Adrenal gland (tissue), 12 donors: ENCODE measurements around the gene ZNF836. TPM values are rescaled to one million over a fixed set of nuclear protein-coding genes. Genes with fewer than 3 reads are reported as not detected.

Experiments used
- DNase-seq, 7 donors: peaks; one replicate each; pipeline ENCODE4 v3.0.0-alpha.2; 2019 to 2020
- H3K27ac ChIP-seq, 5 donors: fragments of 200-600 bp; sonication (generic) in 4 of 5; 1 replicate in 3 of 5; 2 replicates in 2 of 5; pipeline versions ENCODE4 v1.5.1 to v1.8.0; 2016 to 2020; ENCODE audit warnings: mild to moderate bottlenecking in 1 of 5
- H3K27me3 ChIP-seq: fragments of 200-600 bp; 2 replicates; pipeline ENCODE4 v1.8.0; 2021
- H3K36me3 ChIP-seq, 2 donors: fragments of 200-600 bp; replicated peaks in 1 of 2; 1 replicate in 1 of 2; 2 replicates in 1 of 2; pipeline versions ENCODE4 v1.5.1 to v1.8.0; 2018 to 2022
- H3K4me1 ChIP-seq, 2 donors: fragments of 200-600 bp; replicated peaks in 1 of 2; 1 replicate in 1 of 2; 2 replicates in 1 of 2; pipeline versions ENCODE4 v1.5.1 to v1.8.0; 2018 to 2021
- H3K4me3 ChIP-seq, 4 donors: fragments of 200-600 bp; sonication (generic) in 3 of 4; one replicate each; pipeline ENCODE4 v1.5.1; 2016 to 2018
- H3K9me3 ChIP-seq, 3 donors: fragments of 200-600 bp; sonication (generic) in 1 of 3; replicated peaks in 1 of 3; 1 replicate in 2 of 3; 2 replicates in 1 of 3; pipeline versions ENCODE4 v1.5.1 to v1.8.0; 2016 to 2021
- POLR2A ChIP-seq, 2 donors: fragments of 450-650 bp; IDR thresholded peaks; one replicate each; pipeline ENCODE4 v1.6.1; 2017; ENCODE audit warnings: antibody characterized with exemption in 2 of 2, mild to moderate bottlenecking in 2 of 2, moderate library complexity in 1 of 2
- WGBS, 4 donors: extraction: QIAGEN DNeasy Blood & Tissue Kit in 2 of 4; methylation state at CpG; one replicate each; pipeline versions ENCODE4 v1.1.5 to v1.1.7; 2013 to 2017; 5-methylcytosine and 5-hydroxymethylcytosine counted together
- intact Hi-C, 2 donors: fragments of 100-400 bp; cut with DNase I; formaldehyde crosslinking; loops; one replicate each; pipeline versions ENCODE4 v1.14.1 to v1.15.0; 2022 to 2023
- polyA plus RNA-seq, 3 donors: library from polyadenylated mRNA; stranded (reverse); fragments of 200-250 nt in 2 of 3; fragments of 350-450 nt in 1 of 3; fragmentation: Illumina TruSeq in 1 of 3; extraction: RNeasy Lipid Tissue Mini Kit (QIAGEN cat#74804) in 1 of 3; gene quantifications; one replicate each; pipeline ENCODE4 v1.2.3, GENCODE V29; 2013 to 2014
- total RNA-seq, 9 donors: library from RNA; depleted of rRNA in 4 of 9; stranded (reverse); fragments of >200 nt in 4 of 9; fragments of 120-200 nt in 1 of 9; fragmentation: NEBNext Ultra II Directional in 1 of 9; extraction: Animal tissue kit (Norgen Biotek cat#: 25700) in 1 of 9; gene quantifications; one replicate each; pipeline versions ENCODE4 v1.1.0 to v1.2.4, GENCODE V29; 2013 to 2023
- TF ChIP-seq, protein P1 (sequence below), 6 experiments: fragments of 450-650 bp in 4 of 6; fragments of 200-600 bp in 2 of 6; sonication (generic) in 1 of 6; IDR thresholded peaks; 1 replicate in 5 of 6; 2 replicates in 1 of 6; pipeline versions ENCODE4 v1.5.1 to v1.8.0; 2016 to 2021; ENCODE audit warnings: antibody characterized with exemption in 6 of 6, mild to moderate bottlenecking in 2 of 6, moderate library complexity in 1 of 6
- donor health status: healthy with polysubstance abuse.
- donor health status: Bipolar disorder and iron deficiency.
- donor health status: DM: yes; HTN: yes; CAD: no.
- donor health status: DM: no; HTN: no; CAD: no.
- donor health status: DM: no; HTN: no; CAD: no.
- donor health status: DM: yes; HTN: yes; CAD: no.

The ZNF836 gene
- total and polyA plus RNA-seq, 12 donors: 7.4 to 180 (median 29.2) TPM

DNA sequence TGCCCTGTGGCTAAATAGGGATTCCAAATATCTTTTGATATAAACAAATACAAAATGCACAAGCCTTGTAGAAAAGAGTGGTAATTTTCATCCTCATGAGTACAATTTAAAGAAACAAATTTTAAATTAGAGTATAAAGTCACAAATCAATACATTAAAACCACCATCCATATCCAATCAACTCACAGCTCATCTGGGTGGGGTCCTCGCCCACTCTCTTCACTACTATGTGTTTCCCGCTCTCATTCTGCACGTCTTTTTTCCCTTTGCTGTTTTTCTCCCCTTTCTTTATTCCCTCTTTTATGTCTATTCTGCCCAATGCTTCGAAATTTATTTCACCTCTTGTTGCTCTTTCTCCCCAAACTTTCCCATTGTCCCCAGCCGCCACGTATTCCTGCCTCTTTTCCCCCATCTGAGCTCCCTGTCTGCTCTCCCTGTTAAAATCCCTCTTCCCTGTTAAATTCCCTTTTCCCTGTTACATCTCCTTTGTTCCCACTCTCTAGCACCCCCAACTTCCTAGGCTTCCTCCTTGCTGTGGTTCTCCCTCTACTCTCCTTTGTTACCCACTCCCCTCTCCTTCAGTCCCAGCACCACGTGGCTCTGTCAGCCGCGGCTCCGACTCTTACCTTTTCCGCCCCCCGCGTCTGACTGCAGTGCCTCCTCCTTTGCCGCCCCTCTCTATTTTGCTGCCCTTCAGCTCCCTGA, 33.0 kb downstream of the ZNF836 start:
- DNase-seq: peak in 6 of 7 donors; percentile 27 to 55 (median 30)
- intact Hi-C loops: loop anchor here (2.0 to 5.0 kb wide), 3 partner anchors 49 to 100 kb away; no protein-coding TSS in a partner anchor
- Histone ChIP-seq H3K36me3 (no peaks in the 10 kb centered on the region), H3K27me3 (no peaks in the 10 kb centered on the region), H3K27ac (peak overlapping the region; percentile 61 to 99 (median 97)), H3K4me1 (peaks cover 0 to 21% of the 10 kb centered on the region in 2 donors), H3K9me3 (no peaks in the 10 kb centered on the region), H3K4me3 (peak overlapping the region in 3 of 4 donors; percentile 78 to 96 (median 84))
- 7 to 10% (median 10%) methylated on average over 14 of the region's 14 CpGs for WGBS, 4 donors
- TF ChIP-seq, protein P1, sequence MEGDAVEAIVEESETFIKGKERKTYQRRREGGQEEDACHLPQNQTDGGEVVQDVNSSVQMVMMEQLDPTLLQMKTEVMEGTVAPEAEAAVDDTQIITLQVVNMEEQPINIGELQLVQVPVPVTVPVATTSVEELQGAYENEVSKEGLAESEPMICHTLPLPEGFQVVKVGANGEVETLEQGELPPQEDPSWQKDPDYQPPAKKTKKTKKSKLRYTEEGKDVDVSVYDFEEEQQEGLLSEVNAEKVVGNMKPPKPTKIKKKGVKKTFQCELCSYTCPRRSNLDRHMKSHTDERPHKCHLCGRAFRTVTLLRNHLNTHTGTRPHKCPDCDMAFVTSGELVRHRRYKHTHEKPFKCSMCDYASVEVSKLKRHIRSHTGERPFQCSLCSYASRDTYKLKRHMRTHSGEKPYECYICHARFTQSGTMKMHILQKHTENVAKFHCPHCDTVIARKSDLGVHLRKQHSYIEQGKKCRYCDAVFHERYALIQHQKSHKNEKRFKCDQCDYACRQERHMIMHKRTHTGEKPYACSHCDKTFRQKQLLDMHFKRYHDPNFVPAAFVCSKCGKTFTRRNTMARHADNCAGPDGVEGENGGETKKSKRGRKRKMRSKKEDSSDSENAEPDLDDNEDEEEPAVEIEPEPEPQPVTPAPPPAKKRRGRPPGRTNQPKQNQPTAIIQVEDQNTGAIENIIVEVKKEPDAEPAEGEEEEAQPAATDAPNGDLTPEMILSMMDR (IDR thresholded peaks at IDR 0.05): no peak
- no peak for TF ChIP-seq POLR2A (IDR thresholded peaks at IDR 0.05)

DNA sequence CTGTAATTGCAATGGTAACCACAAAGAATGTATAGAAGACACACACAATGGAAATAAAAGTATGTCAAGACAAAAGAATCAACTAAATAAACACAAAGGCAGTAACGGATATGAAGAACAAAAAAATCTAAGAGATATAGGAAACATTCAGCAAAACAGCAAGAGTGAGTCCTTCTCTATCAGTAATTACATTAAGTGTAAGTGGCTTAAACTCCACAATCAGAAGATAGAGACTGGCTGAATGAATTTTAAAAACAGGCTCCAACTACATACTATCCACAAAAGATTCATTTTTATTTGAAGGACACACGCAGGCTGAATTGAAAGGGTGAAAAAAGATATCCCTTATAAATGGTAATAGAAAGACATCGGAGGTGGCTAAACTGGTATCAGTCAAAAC, 51.1 kb downstream of the ZNF836 start:
- H3K9me3 ChIP-seq: peaks cover 11 to 69% (median 14%) of the 10 kb centered on the region in 3 donors
- no peak for DNase-seq
- WGBS, 4 donors: 94 to 99% (median 98%) methylated on average over 3 of the region's 3 CpGs
- intact Hi-C loops: no loop called here
- H3K4me3 ChIP-seq: no peak overlapping the region
- no peaks in the 10 kb centered on the region for H3K27me3 ChIP-seq
- H3K27ac ChIP-seq: no peak overlapping the region
- TF ChIP-seq, protein P1 (IDR thresholded peaks at IDR 0.05): no peak
- TF ChIP-seq POLR2A (IDR thresholded peaks at IDR 0.05): no peak
- no peaks in the 10 kb centered on the region for H3K4me1 ChIP-seq
- H3K36me3 ChIP-seq: peaks cover 0 to 46% of the 10 kb centered on the region in 2 donors

DNA sequence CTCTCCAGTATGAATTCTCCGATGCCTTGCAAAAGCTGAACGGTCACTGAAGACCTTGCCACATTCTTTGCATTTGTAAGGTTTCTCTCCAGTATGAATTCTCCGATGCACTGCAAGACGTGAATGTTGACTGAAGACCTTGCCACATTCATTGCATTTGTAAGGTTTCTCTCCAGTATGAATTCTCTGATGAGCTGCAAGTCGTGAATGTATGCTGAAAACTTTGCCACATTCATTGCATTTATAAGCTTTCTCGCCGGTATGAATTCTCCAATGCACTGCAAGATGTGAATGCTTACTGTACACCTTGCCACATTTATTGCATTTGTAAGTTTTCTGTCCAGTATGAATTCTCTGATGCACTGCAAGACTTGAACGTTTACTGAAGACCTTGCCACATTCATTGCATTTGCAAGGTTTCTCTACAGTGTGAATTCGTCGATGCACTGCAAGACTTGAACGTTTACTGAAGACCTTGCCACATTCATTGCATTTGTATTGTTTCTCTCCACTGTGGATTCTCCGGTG, 55.8 kb downstream of the ZNF836 start:
- Histone ChIP-seq H3K4me3 (peak overlapping the region in 1 of 4 donors; percentile 32), H3K27me3 (no peaks in the 10 kb centered on the region), H3K9me3 (peaks cover 11 to 95% (median 26%) of the 10 kb centered on the region in 3 donors), H3K36me3 (peaks cover 0 to 13% of the 10 kb centered on the region in 2 donors), H3K27ac (no peak overlapping the region), H3K4me1 (no peaks in the 10 kb centered on the region)
- TF ChIP-seq, protein P1 (IDR thresholded peaks at IDR 0.05): no peak
- no peak for TF ChIP-seq POLR2A (IDR thresholded peaks at IDR 0.05)
- intact Hi-C loops: no loop called here
- WGBS, 4 donors: 94 to 99% (median 98%) methylated on average over 12 of the region's 12 CpGs
- no peak for DNase-seq

- TF ChIP-seq, protein P1 (IDR thresholded peaks at IDR 0.05): no peak
- no peak for TF ChIP-seq POLR2A (IDR thresholded peaks at IDR 0.05)
- DNase-seq: no peak
- peaks cover 11 to 95% (median 26%) of the 10 kb centered on the region in 3 donors for H3K9me3 ChIP-seq
- peaks cover 0 to 13% of the 10 kb centered on the region in 2 donors for H3K36me3 ChIP-seq
- H3K4me1 ChIP-seq: no peaks in the 10 kb centered on the region
- intact Hi-C loops: no loop called here
- WGBS, 4 donors: 94 to 96% (median 96%) methylated on average over 5 of the region's 5 CpGs
- H3K4me3 ChIP-seq: peak overlapping the region in 1 of 4 donors; percentile 32
- no peak overlapping the region for H3K27ac ChIP-seq
- no peaks in the 10 kb centered on the region for H3K27me3 ChIP-seq
Measured at GRCh38 chr19:52114691-52115090, 56.7 kb downstream of the ZNF836 start.
